Measurements from ENCODE around the gene TDRD7. TPM values are rescaled to one million over a fixed set of nuclear protein-coding genes. Genes with fewer than 3 reads are reported as not detected.

The TDRD7 gene
- total and polyA plus RNA-seq, 2 experiments from 2014 or later: 10.4 to 18.2 TPM

DNA sequence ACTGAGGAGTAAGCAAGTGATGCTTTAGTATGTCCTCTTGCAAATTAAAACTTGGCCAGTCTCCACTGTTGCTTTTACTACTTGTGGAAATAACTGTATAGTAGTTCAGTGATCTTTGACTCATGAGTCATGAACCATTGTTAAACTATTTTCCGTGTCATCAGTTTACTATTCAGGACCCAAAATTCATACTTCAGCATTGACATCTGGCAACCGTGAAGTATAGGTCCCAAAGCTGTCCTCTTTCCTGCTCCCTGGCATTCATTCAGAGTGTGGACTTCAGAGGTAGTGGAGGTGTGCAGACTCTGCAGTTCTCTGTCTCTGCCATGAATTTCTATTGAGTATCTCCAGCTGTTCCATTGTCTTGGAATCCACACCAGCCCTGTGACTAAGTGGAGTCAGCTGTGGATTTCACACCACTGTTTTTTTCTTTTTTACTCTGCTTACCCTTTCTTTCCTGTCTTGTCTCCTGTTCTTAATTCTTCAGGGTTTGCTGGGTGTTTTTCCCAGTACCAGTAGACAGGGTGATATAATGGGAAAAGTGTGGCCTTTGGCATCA lies 7.5 kb downstream of the TDRD7 start:
- Histone ChIP-seq H3K4me3 (no peak overlapping the region), H3K9me2 (replicated peaks; ENCODE audit: insufficient read depth) (no peaks in the 10 kb centered on the region), H3K9me3 (ENCODE audit: low read depth) (no peaks in the 10 kb centered on the region), H3K79me2 (peaks cover 79% of the 10 kb centered on the region), H3K27ac (peak overlapping the region; percentile 55), H3K4me1 (ENCODE audit: insufficient read depth) (peaks cover 11% of the 10 kb centered on the region), H3K4me2 (no peak overlapping the region), H2AFZ (no peak overlapping the region), H3K27me3 (no peaks in the 10 kb centered on the region), H4K20me1 (ENCODE audit: insufficient read depth, poor library complexity, severe bottlenecking) (no peaks in the 10 kb centered on the region), H3K36me3 (replicated peaks; ENCODE audit: insufficient read depth, low read depth) (no peaks in the 10 kb centered on the region)
- TF ChIP-seq, protein P1, sequence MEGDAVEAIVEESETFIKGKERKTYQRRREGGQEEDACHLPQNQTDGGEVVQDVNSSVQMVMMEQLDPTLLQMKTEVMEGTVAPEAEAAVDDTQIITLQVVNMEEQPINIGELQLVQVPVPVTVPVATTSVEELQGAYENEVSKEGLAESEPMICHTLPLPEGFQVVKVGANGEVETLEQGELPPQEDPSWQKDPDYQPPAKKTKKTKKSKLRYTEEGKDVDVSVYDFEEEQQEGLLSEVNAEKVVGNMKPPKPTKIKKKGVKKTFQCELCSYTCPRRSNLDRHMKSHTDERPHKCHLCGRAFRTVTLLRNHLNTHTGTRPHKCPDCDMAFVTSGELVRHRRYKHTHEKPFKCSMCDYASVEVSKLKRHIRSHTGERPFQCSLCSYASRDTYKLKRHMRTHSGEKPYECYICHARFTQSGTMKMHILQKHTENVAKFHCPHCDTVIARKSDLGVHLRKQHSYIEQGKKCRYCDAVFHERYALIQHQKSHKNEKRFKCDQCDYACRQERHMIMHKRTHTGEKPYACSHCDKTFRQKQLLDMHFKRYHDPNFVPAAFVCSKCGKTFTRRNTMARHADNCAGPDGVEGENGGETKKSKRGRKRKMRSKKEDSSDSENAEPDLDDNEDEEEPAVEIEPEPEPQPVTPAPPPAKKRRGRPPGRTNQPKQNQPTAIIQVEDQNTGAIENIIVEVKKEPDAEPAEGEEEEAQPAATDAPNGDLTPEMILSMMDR (IDR thresholded peaks at IDR 0.05; ENCODE audit: poor library complexity): no peak
- no peak for TF ChIP-seq EZH2phosphoT487 (IDR thresholded peaks at IDR 0.05; ENCODE audit: low read depth, severe bottlenecking, unreplicated experiment)
- no peak for TF ChIP-seq EZH2 (IDR thresholded peaks at IDR 0.05; ENCODE audit: borderline replicate concordance)
- DNase-seq (ENCODE audit: low spot score): no peak
- 63% methylated on average over 2 of the region's 2 CpGs for WGBS (ENCODE audit: low lambda C conversion rate, missing lambda C conversion rate)

DNA sequence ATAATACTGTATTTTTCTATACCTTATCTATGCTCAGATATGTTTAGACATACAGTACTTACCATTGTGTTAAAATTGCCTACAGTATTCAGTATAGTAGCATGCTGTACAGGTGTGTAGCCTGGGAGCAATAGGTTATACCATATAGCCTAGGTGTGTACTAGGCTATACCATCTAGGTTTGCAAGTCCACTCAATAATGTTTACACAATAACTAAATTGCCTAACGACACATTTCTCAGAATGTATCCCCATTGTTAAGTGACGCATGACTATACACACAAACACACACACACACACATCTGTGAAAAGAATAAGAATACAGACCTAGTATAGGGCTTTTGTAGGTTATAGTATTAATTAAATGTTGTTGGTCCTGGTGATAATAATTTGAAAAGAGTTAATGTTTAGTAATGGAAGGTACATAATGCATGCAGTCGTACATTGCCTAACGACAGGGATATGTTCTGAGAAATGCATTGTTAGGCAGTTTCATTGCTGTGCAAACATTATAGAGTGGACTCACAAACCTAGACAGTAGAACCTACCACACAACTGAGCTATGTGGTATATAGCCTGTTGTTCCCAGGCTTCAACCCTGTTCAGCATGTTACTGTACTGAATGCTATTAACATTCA lies 13.6 kb downstream of the TDRD7 start:
- Histone ChIP-seq H3K27ac (peak overlapping the region; percentile 59), H3K79me2 (peaks cover 69% of the 10 kb centered on the region), H3K36me3 (replicated peaks; ENCODE audit: insufficient read depth, low read depth) (no peaks in the 10 kb centered on the region)

DNA sequence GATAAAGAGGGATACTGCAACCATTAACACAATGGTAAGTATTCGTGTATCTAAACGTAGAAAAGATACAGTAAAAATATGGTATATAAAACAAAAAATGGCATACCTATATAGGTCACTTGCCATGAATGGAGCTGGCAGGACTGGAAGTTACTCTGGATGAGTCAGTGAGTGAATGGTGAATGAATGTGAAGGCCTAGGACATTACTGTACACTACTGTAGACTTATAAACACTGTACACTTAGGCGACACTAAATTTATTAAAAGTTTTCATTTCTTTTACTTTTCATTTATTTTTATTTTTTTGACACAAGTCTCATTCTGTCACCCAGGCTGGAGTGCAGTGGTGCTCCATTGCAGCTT lies 14.1 kb downstream of the TDRD7 start:
- no peaks in the 10 kb centered on the region for H3K27me3 ChIP-seq
- no peaks in the 10 kb centered on the region for H3K4me1 ChIP-seq (ENCODE audit: insufficient read depth)
- H3K79me2 ChIP-seq: peaks cover 65% of the 10 kb centered on the region
- H3K36me3 ChIP-seq (replicated peaks; ENCODE audit: insufficient read depth, low read depth): no peaks in the 10 kb centered on the region
- no peaks in the 10 kb centered on the region for H3K9me3 ChIP-seq (ENCODE audit: low read depth)
- WGBS (ENCODE audit: low lambda C conversion rate, missing lambda C conversion rate): 91% methylated on average over 3 of the region's 3 CpGs
- DNase-seq (ENCODE audit: low spot score): no peak
- no peak overlapping the region for H2AFZ ChIP-seq
- peak overlapping the region; percentile 59 for H3K27ac ChIP-seq
- no peaks in the 10 kb centered on the region for H4K20me1 ChIP-seq (ENCODE audit: insufficient read depth, poor library complexity, severe bottlenecking)
- no peak overlapping the region for H3K4me3 ChIP-seq
- H3K4me2 ChIP-seq: peak overlapping the region; percentile 42
- TF ChIP-seq, protein P1 (IDR thresholded peaks at IDR 0.05; ENCODE audit: poor library complexity): no peak
- TF ChIP-seq EZH2phosphoT487 (IDR thresholded peaks at IDR 0.05; ENCODE audit: low read depth, severe bottlenecking, unreplicated experiment) (no peak), EZH2 (IDR thresholded peaks at IDR 0.05; ENCODE audit: borderline replicate concordance) (no peak)
- no peaks in the 10 kb centered on the region for H3K9me2 ChIP-seq (replicated peaks; ENCODE audit: insufficient read depth)

More for the DNA sequence above, 13.6 kb downstream of the TDRD7 start:
- 64% methylated on average over 4 of the region's 4 CpGs for WGBS (ENCODE audit: low lambda C conversion rate, missing lambda C conversion rate)
- no peaks in the 10 kb centered on the region for H3K9me2 ChIP-seq (replicated peaks; ENCODE audit: insufficient read depth)
- H4K20me1 ChIP-seq (ENCODE audit: insufficient read depth, poor library complexity, severe bottlenecking): no peaks in the 10 kb centered on the region
- H2AFZ ChIP-seq: no peak overlapping the region
- no peaks in the 10 kb centered on the region for H3K27me3 ChIP-seq
- peak; percentile 19 for DNase-seq (ENCODE audit: low spot score)
- H3K4me2 ChIP-seq: peak overlapping the region; percentile 42
- H3K9me3 ChIP-seq (ENCODE audit: low read depth): no peaks in the 10 kb centered on the region
- no peak overlapping the region for H3K4me3 ChIP-seq
- TF ChIP-seq, protein P1 (IDR thresholded peaks at IDR 0.05; ENCODE audit: poor library complexity): no peak
- no peak for TF ChIP-seq EZH2phosphoT487 (IDR thresholded peaks at IDR 0.05; ENCODE audit: low read depth, severe bottlenecking, unreplicated experiment)
- TF ChIP-seq EZH2 (IDR thresholded peaks at IDR 0.05; ENCODE audit: borderline replicate concordance): no peak
- H3K4me1 ChIP-seq (ENCODE audit: insufficient read depth): no peaks in the 10 kb centered on the region

Data from hepatocyte (in vitro differentiated cells).